HEK293 (cell line): Measurements from ENCODE around the gene PRRT3.

Experiments used
- CTCF ChIP-seq: fragments of 450-650 bp; formaldehyde crosslinking; IDR thresholded peaks from 2 replicates; pipeline ENCODE4 v1.5.1; 2016; ENCODE audit warnings: missing biosample characterization, missing genetic modification characterization
- MEIS1 ChIP-seq: sonication (generic); formaldehyde crosslinking; IDR thresholded peaks from 2 replicates; pipeline ENCODE4 v1.8.1; 2022; ENCODE audit warnings: missing genetic modification reagents, mild to moderate bottlenecking, borderline replicate concordance
- TCF7L2 ChIP-seq: IDR thresholded peaks from 2 replicates; pipeline ENCODE4 v1.6.1; 2011; ENCODE audit warnings: low read depth, mild to moderate bottlenecking, inconsistent platforms, low read length, moderate library complexity, borderline replicate concordance
- ZBTB17 ChIP-seq: fragments of 450-650 bp; formaldehyde crosslinking; IDR thresholded peaks from 2 replicates; pipeline ENCODE4 v1.5.1; 2016; ENCODE audit warnings: missing biosample characterization, missing genetic modification characterization
- ZFP37 ChIP-seq: fragments of 450-650 bp; formaldehyde crosslinking; IDR thresholded peaks from 2 replicates; pipeline ENCODE4 v1.5.1; 2016; ENCODE audit warnings: missing biosample characterization, missing genetic modification characterization
- ZNF274 ChIP-seq, 2 experiments: fragments of 200-500 bp in 1 of 2; fragments of 450-650 bp in 1 of 2; sonication (Bioruptor generic) in 1 of 2; formaldehyde crosslinking in 1 of 2; IDR thresholded peaks; 2 replicates each; pipeline versions ENCODE4 v1.5.1 to v1.6.1; 2014 to 2016; ENCODE audit warnings: borderline replicate concordance in 1 of 2, inconsistent platforms in 1 of 2, low read length in 1 of 2, missing biosample characterization in 1 of 2, missing genetic modification characterization in 1 of 2
- TF ChIP-seq, protein P1 (sequence below): fragments of 450-650 bp; formaldehyde crosslinking; IDR thresholded peaks from 2 replicates; pipeline ENCODE4 v1.5.1; 2016; ENCODE audit warnings: missing biosample characterization, missing genetic modification characterization

- TF ChIP-seq ZNF274 (IDR thresholded peaks at IDR 0.05; ENCODE audit: low read length) = no peak
- TF ChIP-seq ZNF274 (tag by site-specific recombination; IDR thresholded peaks at IDR 0.05; ENCODE audit: borderline replicate concordance) = no peak
- TF ChIP-seq TCF7L2 = no peak
- TF ChIP-seq MEIS1 (CRISPR knock-in tag) = no peak
- no peak; the same call in 1 of the 2 replicates for TF ChIP-seq CTCF
- no peak for TF ChIP-seq ZFP37 (tag by site-specific recombination)
- TF ChIP-seq ZBTB17 (tag by site-specific recombination) = peak; percentile 98
- TF ChIP-seq, protein P1, sequence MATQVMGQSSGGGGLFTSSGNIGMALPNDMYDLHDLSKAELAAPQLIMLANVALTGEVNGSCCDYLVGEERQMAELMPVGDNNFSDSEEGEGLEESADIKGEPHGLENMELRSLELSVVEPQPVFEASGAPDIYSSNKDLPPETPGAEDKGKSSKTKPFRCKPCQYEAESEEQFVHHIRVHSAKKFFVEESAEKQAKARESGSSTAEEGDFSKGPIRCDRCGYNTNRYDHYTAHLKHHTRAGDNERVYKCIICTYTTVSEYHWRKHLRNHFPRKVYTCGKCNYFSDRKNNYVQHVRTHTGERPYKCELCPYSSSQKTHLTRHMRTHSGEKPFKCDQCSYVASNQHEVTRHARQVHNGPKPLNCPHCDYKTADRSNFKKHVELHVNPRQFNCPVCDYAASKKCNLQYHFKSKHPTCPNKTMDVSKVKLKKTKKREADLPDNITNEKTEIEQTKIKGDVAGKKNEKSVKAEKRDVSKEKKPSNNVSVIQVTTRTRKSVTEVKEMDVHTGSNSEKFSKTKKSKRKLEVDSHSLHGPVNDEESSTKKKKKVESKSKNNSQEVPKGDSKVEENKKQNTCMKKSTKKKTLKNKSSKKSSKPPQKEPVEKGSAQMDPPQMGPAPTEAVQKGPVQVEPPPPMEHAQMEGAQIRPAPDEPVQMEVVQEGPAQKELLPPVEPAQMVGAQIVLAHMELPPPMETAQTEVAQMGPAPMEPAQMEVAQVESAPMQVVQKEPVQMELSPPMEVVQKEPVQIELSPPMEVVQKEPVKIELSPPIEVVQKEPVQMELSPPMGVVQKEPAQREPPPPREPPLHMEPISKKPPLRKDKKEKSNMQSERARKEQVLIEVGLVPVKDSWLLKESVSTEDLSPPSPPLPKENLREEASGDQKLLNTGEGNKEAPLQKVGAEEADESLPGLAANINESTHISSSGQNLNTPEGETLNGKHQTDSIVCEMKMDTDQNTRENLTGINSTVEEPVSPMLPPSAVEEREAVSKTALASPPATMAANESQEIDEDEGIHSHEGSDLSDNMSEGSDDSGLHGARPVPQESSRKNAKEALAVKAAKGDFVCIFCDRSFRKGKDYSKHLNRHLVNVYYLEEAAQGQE (tag by site-specific recombination) = no peak
These were observed at the start of gene PRRT3 for GRCh38 chr3:9951962-9952805.
